Measurements from ENCODE around the gene CCDC121. TPM values are rescaled to one million over a fixed set of nuclear protein-coding genes. Genes with fewer than 3 reads are reported as not detected.

Gene CCDC121
- total and polyA plus RNA-seq, 2 of the 4 experiments (the other 2 are of a cell fraction), result 0.65 to 2.0 TPM

Small RNAs within 50 kb of the gene (microRNA-seq; reads per million reads assigned to microRNA genes)
- gene RF00340 (ENCODE audit: insufficient read depth, insufficient read length), result not detected

Small RNAs within 50 kb of the gene (small RNA-seq; reads per million reads assigned to genes)
- gene RF00340, result 0 reads per million in 5 experiments

Other genes with a start within 250 kb of the CCDC121 start
- gene ZNF513, start 248.3 kb downstream of the CCDC121 start, total RNA-seq (2012; rRNA removed), result 3.1 and 3.4 TPM in 2 replicates
- 23.5 and 23.7 TPM in 2 replicates for gene ZNF513, start 248.3 kb downstream of the CCDC121 start, polyA plus RNA-seq (2012; rRNA removed)
- 95.9 and 99.2 TPM in 2 replicates for gene PPM1G, start 219.4 kb downstream of the CCDC121 start, total RNA-seq (2012; rRNA removed)
- gene PPM1G, start 219.4 kb downstream of the CCDC121 start, polyA plus RNA-seq (2012; rRNA removed), result 55.9 and 57.6 TPM in 2 replicates
- 107 and 120 TPM in 2 replicates for gene NRBP1, start 200.4 kb downstream of the CCDC121 start, total RNA-seq (2012; rRNA removed)
- 150 and 155 TPM in 2 replicates for gene NRBP1, start 200.4 kb downstream of the CCDC121 start, polyA plus RNA-seq (2012; rRNA removed)
- gene KRTCAP3, start 186.6 kb downstream of the CCDC121 start, total RNA-seq (2012; rRNA removed), result not detected in 2 replicates
- gene KRTCAP3, start 186.6 kb downstream of the CCDC121 start, polyA plus RNA-seq (2012; rRNA removed), result 1.1 and 1.5 TPM in 2 replicates
- gene IFT172, start 139.3 kb downstream of the CCDC121 start, total RNA-seq (2012; rRNA removed), result 23.1 and 25.5 TPM in 2 replicates
- 17.2 and 18.8 TPM in 2 replicates for gene IFT172, start 139.3 kb downstream of the CCDC121 start, polyA plus RNA-seq (2012; rRNA removed)
- 7.3 and 7.5 TPM in 2 replicates for gene FNDC4, start 133.8 kb downstream of the CCDC121 start, total RNA-seq (2012; rRNA removed)
- 11.1 and 12.0 TPM in 2 replicates for gene FNDC4, start 133.8 kb downstream of the CCDC121 start, polyA plus RNA-seq (2012; rRNA removed)
- under 0.01 TPM in 1 of 2 replicates, not detected in the other for gene GCKR, start 132.2 kb downstream of the CCDC121 start, total RNA-seq (2012; rRNA removed)
- 0.41 and 0.55 TPM in 2 replicates for gene GCKR, start 132.2 kb downstream of the CCDC121 start, polyA plus RNA-seq (2012; rRNA removed)
- 32.2 and 56.5 TPM in 2 replicates for gene ZNF512, start 46.0 kb downstream of the CCDC121 start, total RNA-seq (2012; rRNA removed)
- 17.0 and 25.8 TPM in 2 replicates for gene ZNF512, start 46.0 kb downstream of the CCDC121 start, polyA plus RNA-seq (2012; rRNA removed)
- 53.0 and 63.8 TPM in 2 replicates for gene GPN1, start within 50 bp of the CCDC121 start, total RNA-seq (2012; rRNA removed)
- 34.9 and 37.8 TPM in 2 replicates for gene GPN1, start within 50 bp of the CCDC121 start, polyA plus RNA-seq (2012; rRNA removed)
- gene SUPT7L, start 34.6 kb upstream of the CCDC121 start, total RNA-seq (2012; rRNA removed), result 16.7 and 23.1 TPM in 2 replicates
- gene SUPT7L, start 34.6 kb upstream of the CCDC121 start, polyA plus RNA-seq (2012; rRNA removed), result 31.3 and 33.4 TPM in 2 replicates
- 11.7 and 17.8 TPM in 2 replicates for gene SLC4A1AP, start 34.9 kb upstream of the CCDC121 start, total RNA-seq (2012; rRNA removed)
- 13.3 and 13.6 TPM in 2 replicates for gene SLC4A1AP, start 34.9 kb upstream of the CCDC121 start, polyA plus RNA-seq (2012; rRNA removed)
- 13.3 and 48.6 TPM in 2 replicates for gene MRPL33, start 142.7 kb upstream of the CCDC121 start, total RNA-seq (2012; rRNA removed)
- 88.0 and 101 TPM in 2 replicates for gene MRPL33, start 142.7 kb upstream of the CCDC121 start, polyA plus RNA-seq (2012; rRNA removed)